C4-2B (cell line): ENCODE measurements around the gene GBP7.

Experiments
- H3K27ac ChIP-seq: fragments of 450-650 bp; 2 replicates; pipeline ENCODE4 v1.5.1; 2017
- ZFX ChIP-seq: fragments of 450-650 bp; IDR thresholded peaks from 2 replicates; pipeline ENCODE4 v1.6.1; 2017
- TF ChIP-seq, protein P1 (sequence below): fragments of 450-650 bp; conservative IDR thresholded peaks from 2 replicates; pipeline ENCODE4 v1.5.1; 2017; ENCODE audit warnings: mild to moderate bottlenecking

The GBP7 gene

GRCh38 chr1:89169166-89169565 lies 6.6 kb downstream of the GBP7 start:
- TF ChIP-seq, protein P1, sequence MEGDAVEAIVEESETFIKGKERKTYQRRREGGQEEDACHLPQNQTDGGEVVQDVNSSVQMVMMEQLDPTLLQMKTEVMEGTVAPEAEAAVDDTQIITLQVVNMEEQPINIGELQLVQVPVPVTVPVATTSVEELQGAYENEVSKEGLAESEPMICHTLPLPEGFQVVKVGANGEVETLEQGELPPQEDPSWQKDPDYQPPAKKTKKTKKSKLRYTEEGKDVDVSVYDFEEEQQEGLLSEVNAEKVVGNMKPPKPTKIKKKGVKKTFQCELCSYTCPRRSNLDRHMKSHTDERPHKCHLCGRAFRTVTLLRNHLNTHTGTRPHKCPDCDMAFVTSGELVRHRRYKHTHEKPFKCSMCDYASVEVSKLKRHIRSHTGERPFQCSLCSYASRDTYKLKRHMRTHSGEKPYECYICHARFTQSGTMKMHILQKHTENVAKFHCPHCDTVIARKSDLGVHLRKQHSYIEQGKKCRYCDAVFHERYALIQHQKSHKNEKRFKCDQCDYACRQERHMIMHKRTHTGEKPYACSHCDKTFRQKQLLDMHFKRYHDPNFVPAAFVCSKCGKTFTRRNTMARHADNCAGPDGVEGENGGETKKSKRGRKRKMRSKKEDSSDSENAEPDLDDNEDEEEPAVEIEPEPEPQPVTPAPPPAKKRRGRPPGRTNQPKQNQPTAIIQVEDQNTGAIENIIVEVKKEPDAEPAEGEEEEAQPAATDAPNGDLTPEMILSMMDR = no peak
- TF ChIP-seq ZFX = no peak

DNA sequence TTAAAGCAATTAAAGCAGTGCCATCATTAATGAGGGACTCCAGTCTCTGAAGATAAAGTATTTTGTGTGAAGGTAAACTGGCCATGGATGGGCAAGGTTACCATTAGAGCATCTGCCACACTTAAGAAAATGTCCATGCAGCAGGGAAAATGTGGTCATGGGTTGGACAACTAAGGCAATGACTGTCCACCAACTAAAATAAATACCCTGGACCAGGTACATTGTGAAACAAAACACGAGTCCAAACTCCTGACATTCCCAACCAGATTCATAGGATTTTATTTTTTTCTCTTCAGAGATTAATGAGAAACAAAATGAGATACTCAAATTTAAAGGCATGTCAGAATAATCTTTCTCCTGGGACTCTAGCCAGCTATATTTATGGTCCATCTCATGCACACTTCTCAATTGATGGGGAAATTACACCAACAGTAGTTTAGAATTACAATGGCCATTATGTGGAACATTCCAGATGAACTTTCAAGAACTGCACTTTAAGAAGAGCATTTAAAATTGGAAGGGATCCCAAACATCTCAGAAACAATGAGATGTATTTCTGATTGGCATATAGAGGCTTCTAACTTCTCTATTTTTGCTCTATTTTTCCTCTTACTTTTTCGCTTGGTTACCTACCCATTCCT lies 8.1 kb downstream of the GBP7 start:
- TF ChIP-seq, protein P1 = no peak
- no peak for TF ChIP-seq ZFX
- no peak overlapping the region for H3K27ac ChIP-seq

More at GRCh38 chr1:89169166-89169565, 6.6 kb downstream of the GBP7 start:
- H3K27ac ChIP-seq = no peak overlapping the region

DNA sequence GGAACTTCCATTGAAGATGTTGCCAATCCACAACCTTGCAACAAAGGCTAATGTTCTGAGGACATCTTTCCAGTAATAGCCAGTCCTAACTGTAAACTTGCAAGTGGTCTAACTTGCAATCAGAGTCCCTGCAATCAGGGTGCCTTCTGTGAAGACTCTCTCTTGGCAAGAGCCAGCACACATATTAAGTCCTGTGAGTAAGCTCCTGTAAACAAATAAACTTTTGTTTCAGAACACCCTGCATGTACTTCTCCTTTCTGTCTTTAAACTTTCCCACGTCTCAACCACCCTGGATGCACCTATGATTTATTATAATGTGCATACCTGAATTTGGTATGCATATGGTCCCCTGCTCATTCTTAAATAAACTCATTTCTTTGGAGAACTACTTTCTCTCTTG lies 9.1 kb downstream of the GBP7 start:
- no peak overlapping the region for H3K27ac ChIP-seq

DNA sequence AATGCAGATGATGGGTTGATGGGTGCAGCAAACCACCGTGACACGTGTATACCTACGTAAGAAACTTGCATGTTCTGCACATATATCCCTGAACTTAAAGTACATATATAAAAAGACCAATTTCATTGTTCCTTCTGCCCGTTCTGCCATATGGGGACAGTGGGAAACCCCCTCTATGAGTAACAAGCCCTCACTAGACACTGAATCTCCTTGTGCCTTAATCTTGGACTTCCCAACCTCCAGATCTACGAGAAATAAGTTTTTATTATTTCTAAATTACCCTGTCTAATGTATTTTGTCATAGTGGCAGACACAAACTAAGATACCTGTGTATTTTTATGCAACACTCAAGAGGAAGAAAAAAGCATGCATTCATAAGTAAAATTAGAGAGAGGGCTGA lies 10.0 kb downstream of the GBP7 start:
- TF ChIP-seq, protein P1 = no peak
- no peak for TF ChIP-seq ZFX
- no peak overlapping the region for H3K27ac ChIP-seq

More for the DNA sequence above, 9.1 kb downstream of the GBP7 start:
- TF ChIP-seq ZFX = no peak
- TF ChIP-seq, protein P1 = no peak

- no peak overlapping the region for H3K27ac ChIP-seq
- TF ChIP-seq ZFX = no peak
- TF ChIP-seq, protein P1 = no peak
Measured at GRCh38 chr1:89151047-89151446, 24.8 kb downstream of the GBP7 start.

- TF ChIP-seq, protein P1 = no peak
- no peak for TF ChIP-seq ZFX
Measured at GRCh38 chr1:89149976-89150375, 25.8 kb downstream of the GBP7 start.

GRCh38 chr1:89149229-89149628 lies 26.6 kb downstream of the GBP7 start:
- TF ChIP-seq, protein P1 = no peak
- TF ChIP-seq ZFX = no peak
- H3K27ac ChIP-seq = no peak overlapping the region

More at GRCh38 chr1:89149976-89150375, 25.8 kb downstream of the GBP7 start:
- no peak overlapping the region for H3K27ac ChIP-seq
